Myocyte (in vitro differentiated cells): Measurements from ENCODE around the gene ACTA1. TPM values are rescaled to one million over a fixed set of nuclear protein-coding genes. Genes with fewer than 3 reads are reported as not detected.
"Not testable (repeated sequence)": the region's sequence is repeated elsewhere in the genome, so short reads cannot be mapped to it uniquely, and the experiment has no call there.

Experiments used
- DNase-seq: peaks from one replicate; pipeline ENCODE4 v3.0.0-alpha.2; 2012; ENCODE audit warnings: low read depth
- total RNA-seq: library from RNA; depleted of rRNA; stranded (reverse); fragments of >200 nt; gene quantifications from 2 replicates; pipeline ENCODE4 v1.2.3, GENCODE V29; 2014

ACTA1 gene
- total RNA-seq, 1 donor from 2014 or later, result 1,702 TPM

GRCh38 chr1:229409616-229410369 lies 24.1 kb downstream of the ACTA1 start:
- DNase-seq, result peak; percentile 82

- peak; percentile 99 for DNase-seq
Observed at GRCh38 chr1:229408458-229409037, 25.3 kb downstream of the ACTA1 start.

DNA sequence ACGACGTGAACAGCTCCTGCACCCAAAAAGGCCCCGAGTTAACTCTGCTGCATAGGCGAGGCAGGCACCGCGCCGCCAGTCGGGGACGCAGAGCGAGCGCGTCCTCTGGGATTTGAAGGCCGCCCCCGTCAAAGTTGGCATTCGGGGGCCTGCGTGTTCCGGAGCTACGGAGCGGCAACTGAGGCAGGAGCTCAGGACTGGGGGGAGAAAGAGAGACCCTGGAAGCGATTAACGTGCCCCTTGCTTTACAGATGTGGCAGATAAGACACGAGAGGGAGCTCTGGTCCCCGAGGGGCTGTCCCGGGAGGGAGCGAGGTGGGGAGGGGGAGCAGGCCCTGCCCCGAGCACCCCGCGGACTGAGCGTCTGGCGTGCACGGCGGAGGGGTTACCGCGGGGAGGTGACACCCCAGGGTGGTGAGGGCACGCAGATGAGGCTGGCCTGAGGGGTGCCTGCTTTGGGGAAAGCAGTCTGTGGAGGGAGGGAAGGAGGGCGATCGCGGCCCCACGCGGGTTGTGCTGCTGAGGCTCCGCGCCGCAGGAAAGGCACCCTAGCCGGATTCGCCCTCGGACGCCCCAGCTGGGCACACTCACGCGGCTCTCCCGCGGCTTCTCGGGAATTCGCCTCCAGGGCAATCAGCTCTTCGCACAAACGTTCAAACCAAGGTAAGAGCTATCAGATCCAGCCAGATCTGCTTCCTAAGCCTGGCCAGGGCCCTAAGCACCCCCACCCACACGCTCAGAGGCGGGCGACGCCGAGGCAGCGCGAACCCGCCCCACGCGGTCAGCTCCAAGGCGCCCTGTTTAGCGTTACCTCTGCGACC lies 26.5 kb downstream of the ACTA1 start:
- DNase-seq, result no peak

DNA sequence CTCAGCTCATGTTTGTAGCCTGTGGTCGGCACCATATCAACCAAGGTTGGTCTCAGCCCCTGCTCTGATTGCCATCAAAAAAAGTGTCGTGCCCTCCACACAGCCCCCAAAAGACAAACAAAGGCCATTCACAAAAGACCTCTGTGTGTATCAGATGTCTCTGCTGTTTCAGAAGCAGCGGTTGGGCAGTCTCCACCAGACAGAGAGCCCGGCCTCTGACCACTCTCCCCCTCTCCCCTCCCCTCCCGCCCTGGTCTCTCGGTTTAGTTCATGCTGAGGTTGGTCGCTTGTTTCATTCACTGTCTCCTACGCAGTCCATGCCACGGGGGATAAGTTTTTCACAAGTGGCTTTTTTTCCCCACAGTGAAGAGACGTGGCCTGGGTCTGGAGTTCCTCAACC lies 27.1 kb downstream of the ACTA1 start:
- peak; percentile 26 for DNase-seq

GRCh38 chr1:229403573-229403972 lies 30.3 kb downstream of the ACTA1 start:
- DNase-seq, result no peak

DNA sequence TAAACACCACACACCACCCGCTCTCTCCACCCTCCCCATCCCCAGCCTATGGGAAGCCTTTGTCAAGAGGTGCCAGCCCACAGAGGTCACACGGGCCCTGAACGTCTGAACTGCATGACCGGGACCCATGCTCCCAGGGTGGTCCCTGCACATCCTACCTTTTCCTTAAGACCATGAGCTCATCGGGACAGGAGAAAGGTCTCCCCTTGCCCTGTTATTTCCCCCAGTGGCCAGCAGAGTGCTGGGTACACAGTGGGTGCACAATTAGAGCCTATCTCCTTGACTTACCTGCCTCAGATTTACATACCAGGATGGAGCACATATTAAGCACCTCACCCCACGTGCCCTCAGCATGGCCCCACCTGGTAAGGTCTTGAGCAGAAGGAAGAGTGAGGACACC lies 30.9 kb downstream of the ACTA1 start:
- DNase-seq, result no peak

- DNase-seq, result not testable (repeated sequence)
Observed at GRCh38 chr1:229402329-229402728, 31.6 kb downstream of the ACTA1 start.

GRCh38 chr1:229397762-229398161 lies 36.1 kb downstream of the ACTA1 start:
- no peak for DNase-seq

- no peak for DNase-seq
Observed at GRCh38 chr1:229396585-229397206, 37.2 kb downstream of the ACTA1 start.

GRCh38 chr1:229394517-229394916 lies 39.4 kb downstream of the ACTA1 start:
- not testable (repeated sequence) for DNase-seq

DNA sequence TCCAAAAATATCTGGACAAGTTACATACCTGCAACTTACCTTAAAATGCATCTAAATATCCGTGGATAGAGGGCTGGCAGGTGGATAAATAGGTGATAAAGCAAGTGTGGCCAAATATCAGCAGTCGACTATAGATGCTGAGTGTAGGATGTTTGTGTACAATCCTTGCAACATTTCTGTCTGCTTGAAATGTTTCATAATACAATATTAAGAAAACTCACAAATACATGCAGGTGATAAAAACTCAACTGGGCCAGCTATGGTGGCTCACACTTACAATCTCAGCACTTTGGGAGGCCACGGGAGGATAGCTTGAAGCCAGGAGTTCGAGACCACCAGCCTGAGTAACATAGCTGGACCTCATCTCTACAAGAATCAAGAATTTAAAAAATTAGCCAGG lies 41.0 kb downstream of the ACTA1 start:
- no peak for DNase-seq

DNA sequence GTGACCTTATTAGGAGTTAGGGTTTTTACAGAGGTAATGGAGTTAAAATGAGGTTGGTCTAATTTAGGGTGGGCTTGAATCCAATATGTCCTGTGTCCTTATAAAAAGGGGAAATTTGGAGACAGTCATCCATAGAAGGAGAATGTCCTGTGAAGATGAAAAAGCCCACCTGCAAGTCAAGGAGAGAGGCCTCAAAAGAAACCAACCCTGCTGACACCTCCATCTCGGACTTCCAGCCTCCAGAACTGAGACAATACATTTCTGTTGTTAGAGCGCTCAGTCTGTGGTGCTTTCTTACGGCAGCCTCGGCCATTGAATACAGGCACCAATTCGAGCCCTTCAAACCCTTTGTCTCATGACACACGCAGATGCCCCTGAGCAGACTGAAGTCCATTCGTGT lies 43.8 kb downstream of the ACTA1 start:
- no peak for DNase-seq

- no peak for DNase-seq
Observed at GRCh38 chr1:229388897-229389580, 44.9 kb downstream of the ACTA1 start.

DNA sequence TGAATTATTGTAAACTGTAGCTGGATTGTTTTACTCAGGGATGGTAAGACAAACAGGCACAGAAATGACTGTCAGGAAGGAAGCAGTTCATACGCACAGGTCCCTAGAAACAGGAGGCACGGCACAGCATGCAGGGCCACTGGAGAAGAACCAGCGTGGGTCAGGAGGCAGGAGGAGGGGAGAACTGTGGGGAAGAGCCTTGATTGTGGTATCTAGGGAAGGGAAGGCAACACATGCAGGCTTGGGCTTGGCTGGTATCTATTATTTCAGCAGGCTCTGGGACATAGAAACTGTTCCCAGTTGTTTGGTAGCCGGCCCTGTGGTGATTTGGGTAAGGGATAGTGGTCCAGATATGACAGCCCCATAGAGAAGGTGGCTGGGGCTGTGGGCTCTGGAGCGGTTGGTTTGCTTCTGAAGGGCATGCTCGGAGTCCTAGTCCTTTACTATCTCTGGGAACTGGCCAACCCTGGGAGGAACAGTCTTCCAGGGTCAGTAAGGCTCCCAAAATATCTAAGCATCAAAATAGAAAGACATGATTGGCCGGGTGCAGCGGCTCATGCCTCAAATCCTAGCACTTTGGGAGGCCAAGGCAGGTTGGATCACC lies 47.9 kb downstream of the ACTA1 start:
- peak; percentile 57 for DNase-seq

- DNase-seq, result no peak
Observed at GRCh38 chr1:229384822-229385221, 49.1 kb downstream of the ACTA1 start.

GRCh38 chr1:229383961-229384360 lies 49.9 kb downstream of the ACTA1 start:
- DNase-seq, result no peak

DNA sequence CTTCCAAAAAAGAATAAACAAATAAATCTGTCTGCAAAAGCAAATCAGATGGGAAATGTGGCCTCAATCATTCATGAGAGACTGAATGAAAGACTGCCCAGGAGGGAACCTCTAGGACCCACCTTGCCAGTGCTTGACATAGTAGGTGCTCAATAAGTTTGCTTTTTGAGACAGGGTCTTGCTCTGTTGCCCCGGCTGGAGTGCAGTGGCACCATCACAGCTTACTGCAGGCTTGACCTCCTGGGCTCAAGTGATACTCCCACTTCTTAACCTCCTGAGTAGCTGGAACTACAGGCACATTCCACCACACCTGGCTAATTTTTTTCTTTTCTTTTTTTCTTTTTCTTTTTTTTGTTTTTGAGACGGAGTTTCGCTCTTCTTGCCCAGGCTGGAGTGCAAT lies 50.7 kb downstream of the ACTA1 start:
- no peak for DNase-seq
